Stimulated activated CD8-positive, alpha-beta memory T cell treated with anti-CD3 and anti-CD28 coated beads, Interleukin-4, amount 100 ng/mL, for 48 hours (primary cell): Measurements from ENCODE around the gene HTR3D.

ENCODE experiments used
- DNase-seq: peaks from one replicate; pipeline ENCODE4 v3.0.0-alpha.2; 2020

HTR3D gene

DNA sequence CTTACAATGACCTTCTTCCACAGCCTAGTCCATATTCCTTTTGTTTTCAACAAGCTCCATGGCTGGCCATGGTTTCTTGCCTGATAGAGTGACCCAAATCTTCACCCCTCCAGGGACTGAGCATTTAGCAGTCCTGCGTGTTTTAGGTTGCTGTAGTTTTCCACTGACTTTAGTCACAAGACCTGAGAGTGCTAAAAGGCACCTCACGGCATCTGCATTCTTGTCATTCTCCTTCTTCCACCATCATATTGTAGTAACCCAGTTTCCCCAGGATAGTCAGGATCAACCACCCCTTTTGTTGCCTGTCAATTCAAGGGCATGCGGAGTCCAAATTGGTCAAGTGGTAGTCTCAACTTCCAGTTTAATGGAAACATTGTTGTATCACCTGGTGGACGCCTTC lies 42.1 kb downstream of the HTR3D start:
- no peak for DNase-seq

DNA sequence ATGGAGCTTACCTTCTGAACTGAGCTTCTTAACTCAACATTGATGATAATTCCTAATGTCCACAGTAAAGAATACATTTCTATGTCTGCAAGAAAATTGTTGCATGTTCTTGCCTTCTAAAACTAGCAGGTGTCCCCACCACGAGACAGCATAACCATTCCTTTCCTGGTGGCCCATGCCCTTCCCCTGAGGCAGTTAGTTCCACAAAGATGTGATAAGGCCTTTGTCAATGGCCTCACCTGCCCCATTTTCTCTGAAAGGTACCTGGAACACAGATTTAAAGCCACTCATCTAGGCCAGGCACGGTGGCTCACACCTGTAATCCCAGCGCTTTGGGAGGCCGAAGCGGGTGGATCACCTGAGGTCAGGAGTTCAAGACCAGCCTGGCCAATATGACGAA lies 44.4 kb downstream of the HTR3D start:
- no peak for DNase-seq

DNA sequence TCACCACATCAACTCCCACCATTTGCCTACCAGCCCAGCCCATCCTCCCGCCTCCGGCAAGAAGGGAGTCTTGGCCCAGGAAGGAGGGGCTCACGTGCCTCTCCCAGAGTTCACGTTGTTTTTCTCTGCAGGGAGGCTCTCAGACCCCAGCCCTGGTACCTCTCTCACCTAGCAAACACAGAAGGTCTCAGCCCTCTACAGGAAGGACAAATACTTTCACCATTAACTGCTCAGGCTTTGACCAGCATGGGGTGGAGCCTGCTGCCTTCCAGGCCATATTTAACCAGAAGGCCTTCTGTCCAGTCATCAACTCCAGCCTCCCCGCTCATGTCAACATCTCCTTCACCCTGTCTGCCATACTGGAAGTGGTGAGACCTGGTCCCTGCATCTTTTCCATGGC lies 46.3 kb downstream of the HTR3D start:
- DNase-seq, result no peak

DNA sequence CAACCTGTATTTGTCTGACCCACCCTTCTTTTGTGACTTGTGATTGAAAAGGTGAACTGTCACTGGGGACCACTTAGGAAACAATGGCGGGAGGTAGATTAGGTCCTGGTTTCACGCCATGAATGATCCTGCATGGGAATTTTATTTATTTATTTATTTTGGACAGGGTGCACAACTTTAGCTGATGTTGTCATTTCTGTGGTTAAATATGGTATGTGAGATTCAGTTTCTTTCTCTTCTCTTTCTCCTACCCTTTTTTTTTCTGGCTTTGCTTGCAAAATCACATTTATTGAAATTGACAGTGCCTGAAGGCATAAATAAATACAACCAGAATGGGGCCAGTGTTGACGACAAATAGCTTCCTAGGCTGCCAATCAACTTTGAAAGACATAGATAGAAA lies 47.3 kb downstream of the HTR3D start:
- no peak for DNase-seq

DNA sequence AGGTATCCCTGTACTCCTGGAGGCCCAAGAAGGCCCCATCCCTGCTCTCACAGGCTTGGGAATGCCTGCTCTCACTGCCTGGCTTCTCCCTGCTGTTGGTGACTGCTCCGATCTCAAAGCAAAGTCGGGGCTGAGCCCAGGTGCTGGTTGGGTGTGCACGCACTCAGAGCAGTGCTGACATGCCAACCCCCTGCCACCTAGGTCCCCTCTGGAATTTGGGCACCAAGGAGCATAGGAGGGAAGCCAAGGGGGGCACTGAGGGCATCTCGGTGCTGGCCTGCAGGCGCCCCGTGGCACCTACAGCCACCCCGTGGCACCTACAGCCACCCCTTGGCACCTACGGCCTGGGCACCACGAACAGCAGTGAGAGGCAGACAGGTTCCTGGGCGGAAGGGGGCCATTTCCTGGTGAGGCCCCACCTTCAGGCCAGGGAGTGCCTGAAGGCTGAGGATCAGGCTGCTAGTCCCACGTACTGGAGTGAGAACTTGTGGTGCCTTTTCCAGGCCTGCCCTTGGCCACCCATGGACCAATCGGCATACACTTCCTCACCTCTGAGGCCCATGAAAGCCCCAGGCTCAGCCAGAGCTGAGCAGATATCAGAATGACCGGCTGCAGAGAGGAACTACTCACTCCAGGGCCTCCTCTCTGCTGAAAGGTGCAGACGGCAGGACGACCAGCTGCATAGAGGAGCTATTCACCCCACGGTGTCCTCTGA lies 49.7 kb downstream of the HTR3D start:
- DNase-seq, result no peak

DNA sequence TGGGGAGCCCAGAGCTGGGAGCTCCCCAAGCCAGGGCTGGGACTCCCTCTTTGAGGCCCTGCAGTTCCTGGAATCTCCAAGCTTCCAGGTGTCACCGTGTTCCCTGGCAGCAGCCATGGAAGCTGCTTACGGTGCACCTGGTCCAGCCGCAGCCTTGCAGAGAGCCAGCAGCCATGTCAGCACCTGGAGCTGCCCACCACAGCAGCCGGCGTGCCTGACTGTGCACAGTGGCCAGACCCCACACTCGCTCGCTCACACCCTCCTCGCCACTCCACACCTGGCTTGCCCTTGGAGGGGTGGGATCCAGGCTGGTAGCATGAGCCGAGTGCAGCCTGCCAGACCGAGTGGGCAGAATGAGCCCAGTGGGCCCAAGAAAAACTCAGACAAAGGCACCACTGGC lies 50.5 kb downstream of the HTR3D start:
- no peak for DNase-seq

DNA sequence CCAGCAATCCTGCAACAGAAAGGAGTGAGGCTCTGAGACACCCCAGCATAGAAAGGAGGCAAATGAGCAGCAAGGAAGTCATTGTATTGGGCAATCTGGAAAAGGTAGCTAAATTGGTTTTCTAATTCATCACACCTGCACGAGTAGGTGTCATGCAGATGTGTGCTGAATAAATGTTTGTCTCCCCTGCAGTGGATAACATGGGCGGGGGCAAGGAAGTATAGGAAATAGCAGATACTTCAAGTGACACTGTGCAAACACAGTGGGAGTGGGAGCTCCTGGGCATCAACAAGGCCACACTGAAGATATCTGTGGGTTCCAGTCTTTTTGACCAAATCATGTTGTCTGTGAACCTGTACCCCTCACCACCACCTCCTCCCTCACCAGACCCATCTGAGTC lies 50.9 kb downstream of the HTR3D start:
- no peak for DNase-seq

DNA sequence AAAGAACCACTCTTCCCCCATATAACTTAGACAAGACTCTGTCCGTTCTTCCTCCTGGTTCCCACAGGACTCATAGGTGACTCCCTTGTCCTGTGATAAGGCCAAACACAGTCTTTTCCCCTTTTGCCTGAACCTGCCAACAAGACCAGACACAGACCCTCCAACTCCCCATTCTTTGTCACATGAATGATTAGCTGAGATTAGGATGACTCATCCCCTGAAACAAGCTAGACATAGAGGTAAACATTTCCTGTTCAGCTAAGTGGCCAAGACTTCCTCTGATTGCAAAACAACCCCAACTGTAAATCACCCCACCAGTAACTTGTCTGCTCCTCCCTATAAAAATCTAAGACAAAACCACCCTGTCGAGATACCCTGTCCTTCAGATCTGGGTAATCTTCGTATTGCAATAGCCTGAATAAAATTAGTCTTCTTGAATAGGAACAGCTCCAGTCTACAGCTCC lies 53.9 kb downstream of the HTR3D start:
- DNase-seq, result no peak
